ENCODE data around the gene GJB6.

DNA sequence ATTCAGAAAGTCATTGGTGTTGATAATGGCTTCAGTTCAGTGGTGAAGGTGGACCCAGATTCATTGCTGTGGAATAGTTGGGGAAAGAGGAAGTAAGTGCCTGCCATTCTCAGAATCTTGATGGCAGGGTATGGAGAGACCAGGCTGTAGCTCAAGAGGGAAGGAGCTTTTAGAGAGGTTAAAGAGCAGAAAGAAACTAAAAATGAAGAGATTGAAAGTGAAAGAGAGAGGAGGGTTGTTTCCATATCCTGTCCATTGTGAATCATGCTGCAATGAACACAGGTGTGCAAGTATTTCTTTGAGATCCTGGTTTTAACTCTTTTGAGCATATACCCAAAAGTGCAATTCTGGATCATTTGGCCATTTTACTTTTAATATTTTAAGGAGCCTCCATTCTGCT, 12.5 kb downstream of the GJB6 start:
- TF ChIP-seq, protein P1, sequence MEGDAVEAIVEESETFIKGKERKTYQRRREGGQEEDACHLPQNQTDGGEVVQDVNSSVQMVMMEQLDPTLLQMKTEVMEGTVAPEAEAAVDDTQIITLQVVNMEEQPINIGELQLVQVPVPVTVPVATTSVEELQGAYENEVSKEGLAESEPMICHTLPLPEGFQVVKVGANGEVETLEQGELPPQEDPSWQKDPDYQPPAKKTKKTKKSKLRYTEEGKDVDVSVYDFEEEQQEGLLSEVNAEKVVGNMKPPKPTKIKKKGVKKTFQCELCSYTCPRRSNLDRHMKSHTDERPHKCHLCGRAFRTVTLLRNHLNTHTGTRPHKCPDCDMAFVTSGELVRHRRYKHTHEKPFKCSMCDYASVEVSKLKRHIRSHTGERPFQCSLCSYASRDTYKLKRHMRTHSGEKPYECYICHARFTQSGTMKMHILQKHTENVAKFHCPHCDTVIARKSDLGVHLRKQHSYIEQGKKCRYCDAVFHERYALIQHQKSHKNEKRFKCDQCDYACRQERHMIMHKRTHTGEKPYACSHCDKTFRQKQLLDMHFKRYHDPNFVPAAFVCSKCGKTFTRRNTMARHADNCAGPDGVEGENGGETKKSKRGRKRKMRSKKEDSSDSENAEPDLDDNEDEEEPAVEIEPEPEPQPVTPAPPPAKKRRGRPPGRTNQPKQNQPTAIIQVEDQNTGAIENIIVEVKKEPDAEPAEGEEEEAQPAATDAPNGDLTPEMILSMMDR (conservative IDR thresholded peaks at IDR 0.05 in 1 of 2, IDR thresholded peaks at IDR 0.05 in 1 of 2; ENCODE audit: extremely low read depth in 1 of 2, insufficient read depth in 1 of 2, low read depth in 1 of 2, low read length in 2 of 2): no peak
- TF ChIP-seq EZH2 (IDR thresholded peaks at IDR 0.05; ENCODE audit: borderline replicate concordance, low read length): no peak
